K562 (cell line): ENCODE measurements around the gene ZNF324B. TPM values are rescaled to one million over a fixed set of nuclear protein-coding genes. Genes with fewer than 3 reads are reported as not detected.

Source experiments
- ATAC-seq: fragments of 200-7000 bp; cut with Tn5 transposase; 3 replicates; pipeline ENCODE4 v1.9.1; 2020; ENCODE audit warnings: moderate library complexity
- BruUV-seq: library from RNA; stranded (reverse); fragments of 400-500 nt; replicated peaks from 2 replicates; lab custom pipeline; 2021; lab: Mats Ljungman, UMichigan
- CTCF ChIA-PET: fragments of 300-600 bp; formaldehyde crosslinking; extraction: SDS; loops from one replicate; lab custom pipeline; 2021; ENCODE audit warnings: low intra/inter-chr PET ratio; lab: Yijun Ruan, JAX
- POLR2A ChIA-PET: fragments of 300-600, 350-650 bp; sonication (Branson Sonifier 250); formaldehyde crosslinking; extraction: SDS; loops from one replicate; lab custom pipeline; 2021; ENCODE audit warnings: antibody characterized with exemption, inconsistent platforms; lab: Yijun Ruan, JAX
- DNase-seq, 4 experiments: peaks; one replicate each; pipeline versions ENCODE4 v3.0.0 to v3.0.0-alpha.2; 2011 to 2018; ENCODE audit warnings: low spot score in 3 of 4, mixed read lengths in 3 of 4; ENCODE audit errors: extremely low read depth in 1 of 4
- FAIRE-seq: peaks from 2 replicates; lab custom pipeline; 2011; peaks lifted over from hg19 to GRCh38; lab: Jason Lieb, UNC
- H2AFZ ChIP-seq: 2 replicates; pipeline ENCODE4 v1.6.0; 2011; ENCODE audit warnings: low read depth, low read length, control low read depth, inconsistent platforms
- H3K27ac ChIP-seq: fragments of 200-600 bp; 3 replicates; pipeline ENCODE4 v1.8.0; 2011; ENCODE audit warnings: low read depth, mild to moderate bottlenecking, control low read depth, inconsistent platforms, low read length, moderate library complexity, mixed read lengths; ENCODE audit errors: extremely low read depth
- H3K27me3 ChIP-seq, 2 experiments: fragments of 300-600 bp in 1 of 2; 2 replicates in 1 of 2; 3 replicates in 1 of 2; pipeline versions ENCODE4 v1.6.0 to v1.8.0; 2011; ENCODE audit warnings: inconsistent platforms in 2 of 2, low read length in 2 of 2, mild to moderate bottlenecking in 1 of 2, mixed read lengths in 1 of 2, moderate library complexity in 1 of 2; ENCODE audit not compliant: control insufficient read depth in 2 of 2, insufficient read depth in 2 of 2
- H3K36me3 ChIP-seq: fragments of 300-600 bp; 3 replicates; pipeline ENCODE4 v1.8.0; 2011; ENCODE audit warnings: mild to moderate bottlenecking, low read length, inconsistent platforms; ENCODE audit not compliant: control insufficient read depth, insufficient read depth
- H3K4me1 ChIP-seq, 2 experiments: fragments of 200-600 bp in 1 of 2; replicated peaks in 1 of 2; 2 replicates in 1 of 2; 3 replicates in 1 of 2; pipeline versions ENCODE4 v1.5.1 to v1.8.0; 2011; ENCODE audit warnings: inconsistent platforms in 2 of 2, low read length in 2 of 2, mild to moderate bottlenecking in 1 of 2, mixed read lengths in 1 of 2, moderate library complexity in 1 of 2; ENCODE audit not compliant: control insufficient read depth in 2 of 2, insufficient read depth in 2 of 2
- H3K4me2 ChIP-seq: 2 replicates; pipeline ENCODE4 v1.6.1; 2011; ENCODE audit warnings: low read length, control low read depth, inconsistent platforms, mixed read lengths; ENCODE audit not compliant: insufficient read depth
- H3K4me3 ChIP-seq: fragments of 200-600 bp; sonication (generic), shearing (Covaris generic); 2 replicates; pipeline ENCODE4 v1.5.1; 2016; ENCODE audit warnings: control low read depth, inconsistent platforms
- H3K79me2 ChIP-seq: fragments of 200-600 bp; 3 replicates; pipeline ENCODE4 v1.8.0; 2011; ENCODE audit warnings: low read length, inconsistent platforms; ENCODE audit not compliant: control insufficient read depth, insufficient read depth
- H3K9ac ChIP-seq, 2 experiments: 2 replicates each; pipeline versions ENCODE4 v1.6.0 to v1.6.1; 2011; ENCODE audit warnings: low read depth in 2 of 2, low read length in 2 of 2, control low read depth in 1 of 2, inconsistent platforms in 1 of 2, mild to moderate bottlenecking in 1 of 2, mixed read lengths in 1 of 2; ENCODE audit not compliant: insufficient read depth in 1 of 2
- H3K9me1 ChIP-seq: one replicate; pipeline ENCODE4 v1.6.0; 2011; ENCODE audit warnings: inconsistent platforms, mild to moderate bottlenecking, low read length, moderate library complexity; ENCODE audit not compliant: control insufficient read depth, insufficient read depth
- H3K9me3 ChIP-seq: replicated peaks from 2 replicates; pipeline ENCODE4 v1.5.1; 2011; ENCODE audit warnings: low read depth, low read length, inconsistent platforms; ENCODE audit not compliant: control insufficient read depth, insufficient read depth
- H4K20me1 ChIP-seq: replicated peaks from 2 replicates; pipeline ENCODE4 v1.6.1; 2011; ENCODE audit warnings: low read length, inconsistent platforms, mixed read lengths; ENCODE audit not compliant: control insufficient read depth, insufficient read depth
- KLF16 ChIP-seq: IDR thresholded peaks from 2 replicates; pipeline ENCODE4 v1.6.1; 2016; ENCODE audit warnings: antibody characterized with exemption
- RBBP5 ChIP-seq: fragments of 200-600 bp; sonication (generic); IDR thresholded peaks from 2 replicates; pipeline ENCODE4 v1.6.1; 2012; ENCODE audit warnings: borderline replicate concordance, mild to moderate bottlenecking, low read length, control low read depth, inconsistent platforms; ENCODE audit not compliant: insufficient read depth, poor library complexity, severe bottlenecking
- RBFOX2 ChIP-seq: fragments of 200-400 bp; formaldehyde crosslinking; IDR thresholded peaks from 2 replicates; pipeline ENCODE4 v1.6.1; 2017; ENCODE audit warnings: low read depth, mild to moderate bottlenecking, low read length, moderate library complexity
- STAT5B ChIP-seq: fragments of 250-450 bp; sonication (Bioruptor Pico); IDR thresholded peaks from 2 replicates; pipeline ENCODE4 v1.8.0; 2021; ENCODE audit warnings: mild to moderate bottlenecking, inconsistent platforms
- TAL1 ChIP-seq: fragments of 450-650 bp; IDR thresholded peaks from 2 replicates; pipeline ENCODE4 v1.6.1; 2016; ENCODE audit warnings: mild to moderate bottlenecking
- TOE1 ChIP-seq, 2 experiments: fragments of 450-650 bp in 1 of 2; sonication (generic) in 1 of 2; formaldehyde crosslinking in 1 of 2; IDR thresholded peaks; 2 replicates each; pipeline versions ENCODE4 v1.7.1 to v1.8.0; 2016 to 2022; ENCODE audit warnings: borderline replicate concordance in 2 of 2, mild to moderate bottlenecking in 2 of 2, antibody characterized with exemption in 1 of 2, inconsistent platforms in 1 of 2, low read depth in 1 of 2, missing genetic modification reagents in 1 of 2, moderate library complexity in 1 of 2
- TRIM24 ChIP-seq, 2 experiments: fragments of 450-650 bp; IDR thresholded peaks; 2 replicates each; pipeline ENCODE4 v1.6.1; 2016
- ZNF316 ChIP-seq: fragments of 450-650 bp; IDR thresholded peaks from 2 replicates; pipeline ENCODE4 v1.6.1; 2016
- ZNF57 ChIP-seq: fragments of 450-650 bp; formaldehyde crosslinking; IDR thresholded peaks from 2 replicates; pipeline ENCODE4 v1.4.0; 2020; ENCODE audit warnings: mild to moderate bottlenecking, moderate library complexity
- ZZZ3 ChIP-seq: fragments of 450-650 bp; IDR thresholded peaks from 2 replicates; pipeline ENCODE4 v1.6.1; 2016; ENCODE audit warnings: antibody characterized with exemption, mild to moderate bottlenecking, moderate library complexity
- WGBS: fragments of 100-300 bp; shearing (Covaris generic); methylation state at CpG from one replicate; pipeline ENCODE4 v1.1.6; 2016; ENCODE audit warnings: low coverage, mixed read lengths; ENCODE audit not compliant: insufficient coverage; ENCODE audit errors: missing lambda C conversion rate; 5-methylcytosine and 5-hydroxymethylcytosine counted together
- in situ Hi-C: fragments of 300-500 bp; cut with MboI; formaldehyde crosslinking; loops from 4 replicates; pipeline ENCODE4 v1.15.0; 2018; ENCODE audit warnings: inconsistent platforms, mixed read lengths
- intact Hi-C: fragments of 100-400 bp; cut with micrococcal nuclease; formaldehyde crosslinking; loops from 2 replicates; pipeline ENCODE4 v1.14.2; 2022
- polyA plus RNA-seq, 8 experiments: library from polyadenylated mRNA; depleted of rRNA in 4 of 8; stranded (reverse) in 5 of 8; unstranded in 3 of 8; fragments of >200 nt; fragmentation: Nextera tagmentation in 2 of 8; fragmentation: Illumina TruSeq in 1 of 8; extraction: Ambion mirVana in 2 of 8; extraction: Trizol in 1 of 8; gene quantifications; 2 replicates each; pipeline versions ENCODE4 v1.2.1 to v1.2.3, GENCODE V29; 2011 to 2014; ENCODE audit warnings: inconsistent platforms in 1 of 8, missing spikeins in 1 of 8
- total RNA-seq, 7 experiments: library from RNA; depleted of rRNA in 6 of 7; stranded (reverse); fragments of >200 nt in 6 of 7; fragmentation: Illumina TruSeq in 2 of 7; extraction: Trizol in 2 of 7; gene quantifications; 2 replicates each; pipeline versions ENCODE4 v1.2.1 to v1.2.3, GENCODE V29; 2011 to 2021; ENCODE audit warnings: low replicate concordance in 1 of 7
- TF ChIP-seq, protein P1 (sequence below): fragments of 200-800 bp; sonication (Bioruptor generic); IDR thresholded peaks from 2 replicates; pipeline ENCODE4 v1.6.1; 2016; ENCODE audit warnings: missing genetic modification characterization, missing compliant biosample characterization
- TF ChIP-seq, protein P2 (sequence below): fragments of 250-450 bp; sonication (Bioruptor Pico); IDR thresholded peaks from 2 replicates; pipeline ENCODE4 v1.8.0; 2022; ENCODE audit warnings: inconsistent platforms, mild to moderate bottlenecking, moderate library complexity, borderline replicate concordance
- TF ChIP-seq, protein P3 (sequence below): fragments of 250-450 bp; sonication (Bioruptor Pico); IDR thresholded peaks from 2 replicates; pipeline ENCODE4 v1.8.0; 2022; ENCODE audit warnings: moderate library complexity, mild to moderate bottlenecking, inconsistent platforms

Gene ZNF324B
- total and polyA plus RNA-seq, 9 of the 15 experiments (the other 6 are each of a cell fraction or from before 2014, with no cell fraction given), result 0.20 to 13.5 (median 5.7) TPM

DNA sequence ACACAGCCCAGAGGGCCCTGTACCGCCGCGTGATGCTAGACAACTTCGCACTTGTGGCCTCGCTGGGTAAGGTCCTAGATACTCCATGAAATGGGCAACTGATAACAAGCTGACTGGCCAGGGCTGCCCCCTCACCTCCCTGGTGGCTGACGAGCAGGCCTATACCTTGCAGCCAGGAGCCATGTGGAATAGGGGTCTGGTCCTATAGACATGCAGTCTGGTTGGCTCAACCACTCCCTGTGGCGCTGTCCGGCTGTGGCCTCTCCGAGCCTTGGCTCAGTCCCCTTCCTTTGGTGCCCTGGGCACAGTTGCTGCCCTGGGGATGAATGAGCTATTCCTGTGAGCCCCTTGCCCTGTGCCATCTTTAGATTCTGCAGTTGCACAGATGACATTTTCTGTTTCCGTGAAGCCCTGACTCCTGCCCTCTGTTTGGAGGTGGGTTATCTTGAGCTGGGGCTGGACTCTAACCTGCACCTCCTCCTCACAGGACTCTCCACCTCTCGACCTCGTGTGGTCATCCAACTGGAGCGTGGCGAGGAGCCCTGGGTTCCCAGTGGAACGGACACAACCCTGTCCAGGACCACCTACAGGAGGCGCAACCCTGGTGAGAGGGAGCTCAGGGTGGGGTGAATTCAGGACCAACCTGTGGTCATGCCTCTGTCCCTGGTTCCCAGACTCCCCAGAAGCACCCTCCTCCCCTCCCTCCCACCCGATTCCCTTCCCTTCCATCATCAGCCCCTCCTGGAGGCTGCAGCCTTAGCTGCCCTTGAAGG is 18.0 kb downstream of the ZNF324B start:
- CTCF ChIA-PET, result no interaction called here
- TF ChIP-seq KLF16, result no peak
- TF ChIP-seq ZNF57 (CRISPR knock-in tag), result no peak
- 0 out of 2 replicates have a peak, but pooled peaks have one; percentile 21 for TF ChIP-seq RBFOX2
- no peak for TF ChIP-seq TOE1 (IDR thresholded peaks at IDR 0.05; ENCODE audit: borderline replicate concordance)
- no peak for TF ChIP-seq TOE1 (CRISPR knock-in tag; IDR thresholded peaks at IDR 0.05; ENCODE audit: borderline replicate concordance, low read depth)
- no peak for TF ChIP-seq STAT5B
- no peak for TF ChIP-seq TAL1
- TF ChIP-seq, protein P1, sequence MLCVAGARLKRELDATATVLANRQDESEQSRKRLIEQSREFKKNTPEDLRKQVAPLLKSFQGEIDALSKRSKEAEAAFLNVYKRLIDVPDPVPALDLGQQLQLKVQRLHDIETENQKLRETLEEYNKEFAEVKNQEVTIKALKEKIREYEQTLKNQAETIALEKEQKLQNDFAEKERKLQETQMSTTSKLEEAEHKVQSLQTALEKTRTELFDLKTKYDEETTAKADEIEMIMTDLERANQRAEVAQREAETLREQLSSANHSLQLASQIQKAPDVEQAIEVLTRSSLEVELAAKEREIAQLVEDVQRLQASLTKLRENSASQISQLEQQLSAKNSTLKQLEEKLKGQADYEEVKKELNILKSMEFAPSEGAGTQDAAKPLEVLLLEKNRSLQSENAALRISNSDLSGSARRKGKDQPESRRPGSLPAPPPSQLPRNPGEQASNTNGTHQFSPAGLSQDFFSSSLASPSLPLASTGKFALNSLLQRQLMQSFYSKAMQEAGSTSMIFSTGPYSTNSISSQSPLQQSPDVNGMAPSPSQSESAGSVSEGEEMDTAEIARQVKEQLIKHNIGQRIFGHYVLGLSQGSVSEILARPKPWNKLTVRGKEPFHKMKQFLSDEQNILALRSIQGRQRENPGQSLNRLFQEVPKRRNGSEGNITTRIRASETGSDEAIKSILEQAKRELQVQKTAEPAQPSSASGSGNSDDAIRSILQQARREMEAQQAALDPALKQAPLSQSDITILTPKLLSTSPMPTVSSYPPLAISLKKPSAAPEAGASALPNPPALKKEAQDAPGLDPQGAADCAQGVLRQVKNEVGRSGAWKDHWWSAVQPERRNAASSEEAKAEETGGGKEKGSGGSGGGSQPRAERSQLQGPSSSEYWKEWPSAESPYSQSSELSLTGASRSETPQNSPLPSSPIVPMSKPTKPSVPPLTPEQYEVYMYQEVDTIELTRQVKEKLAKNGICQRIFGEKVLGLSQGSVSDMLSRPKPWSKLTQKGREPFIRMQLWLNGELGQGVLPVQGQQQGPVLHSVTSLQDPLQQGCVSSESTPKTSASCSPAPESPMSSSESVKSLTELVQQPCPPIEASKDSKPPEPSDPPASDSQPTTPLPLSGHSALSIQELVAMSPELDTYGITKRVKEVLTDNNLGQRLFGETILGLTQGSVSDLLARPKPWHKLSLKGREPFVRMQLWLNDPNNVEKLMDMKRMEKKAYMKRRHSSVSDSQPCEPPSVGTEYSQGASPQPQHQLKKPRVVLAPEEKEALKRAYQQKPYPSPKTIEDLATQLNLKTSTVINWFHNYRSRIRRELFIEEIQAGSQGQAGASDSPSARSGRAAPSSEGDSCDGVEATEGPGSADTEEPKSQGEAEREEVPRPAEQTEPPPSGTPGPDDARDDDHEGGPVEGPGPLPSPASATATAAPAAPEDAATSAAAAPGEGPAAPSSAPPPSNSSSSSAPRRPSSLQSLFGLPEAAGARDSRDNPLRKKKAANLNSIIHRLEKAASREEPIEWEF (CRISPR knock-in tag), result no peak
- TF ChIP-seq ZZZ3, result no peak
- no peak for TF ChIP-seq ZNF316
- TF ChIP-seq, protein P2, sequence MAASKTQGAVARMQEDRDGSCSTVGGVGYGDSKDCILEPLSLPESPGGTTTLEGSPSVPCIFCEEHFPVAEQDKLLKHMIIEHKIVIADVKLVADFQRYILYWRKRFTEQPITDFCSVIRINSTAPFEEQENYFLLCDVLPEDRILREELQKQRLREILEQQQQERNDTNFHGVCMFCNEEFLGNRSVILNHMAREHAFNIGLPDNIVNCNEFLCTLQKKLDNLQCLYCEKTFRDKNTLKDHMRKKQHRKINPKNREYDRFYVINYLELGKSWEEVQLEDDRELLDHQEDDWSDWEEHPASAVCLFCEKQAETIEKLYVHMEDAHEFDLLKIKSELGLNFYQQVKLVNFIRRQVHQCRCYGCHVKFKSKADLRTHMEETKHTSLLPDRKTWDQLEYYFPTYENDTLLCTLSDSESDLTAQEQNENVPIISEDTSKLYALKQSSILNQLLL, result no peak
- TF ChIP-seq RBBP5, result no peak
- no peak for TF ChIP-seq TRIM24 (IDR thresholded peaks at IDR 0.05)
- TF ChIP-seq, protein P3, sequence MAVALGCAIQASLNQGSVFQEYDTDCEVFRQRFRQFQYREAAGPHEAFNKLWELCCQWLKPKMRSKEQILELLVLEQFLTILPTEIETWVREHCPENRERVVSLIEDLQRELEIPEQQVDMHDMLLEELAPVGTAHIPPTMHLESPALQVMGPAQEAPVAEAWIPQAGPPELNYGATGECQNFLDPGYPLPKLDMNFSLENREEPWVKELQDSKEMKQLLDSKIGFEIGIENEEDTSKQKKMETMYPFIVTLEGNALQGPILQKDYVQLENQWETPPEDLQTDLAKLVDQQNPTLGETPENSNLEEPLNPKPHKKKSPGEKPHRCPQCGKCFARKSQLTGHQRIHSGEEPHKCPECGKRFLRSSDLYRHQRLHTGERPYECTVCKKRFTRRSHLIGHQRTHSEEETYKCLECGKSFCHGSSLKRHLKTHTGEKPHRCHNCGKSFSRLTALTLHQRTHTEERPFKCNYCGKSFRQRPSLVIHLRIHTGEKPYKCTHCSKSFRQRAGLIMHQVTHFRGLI, result no peak

More for the DNA sequence above, 18.0 kb downstream of the ZNF324B start:
- Histone ChIP-seq H3K4me1 (peaks cover 16 to 31% of the 10 kb centered on the region in 2 experiments; a peak in 4 of 5 replicates), H2AFZ (no peak overlapping the region), H3K79me2 (peaks cover 26% of the 10 kb centered on the region), H3K9me1 (peaks cover 14% of the 10 kb centered on the region), H3K27ac (no peak overlapping the region; the same call in 2 of the 3 replicates), H3K9ac (peak overlapping the region in 1 of 2 experiments; percentile 63; a peak in 1 of 4 replicates), H3K4me3 (no peak overlapping the region), H3K9me3 (no peaks in the 10 kb centered on the region), H3K36me3 (peaks cover 42% of the 10 kb centered on the region; the same call in 2 of the 3 replicates), H4K20me1 (0 out of 2 replicates have a peak, but pooled peaks cover 3% of the 10 kb centered on the region), H3K27me3 (no peaks in the 10 kb centered on the region), H3K4me2 (no peak overlapping the region)
- FAIRE-seq (no peak), ATAC-seq (no peak), DNase-seq (no peak)
- WGBS, result 94% methylated on average over 15 of the region's 17 CpGs
- no TSS peak for BruUV-seq
- in situ Hi-C loops (no loop called here), intact Hi-C loops (loop anchor here (5.0 kb wide), 1 partner anchor 62 kb away; the partner anchor contains the start of gene ZNF584)
- POLR2A ChIA-PET, result interaction anchor here (0.6 to 1.6 kb wide), 3 partner anchors 18 to 170 kb away, joined by 3 to 6 read pairs (median 4); partner anchors contain the start of gene ZNF324B
